Activated T-helper 1 cell treated with anti-CD3 and anti-CD28 coated beads, Interleukin-12 subunit alpha, Interleukin-12 subunit beta, Interleukin-2, Interleukin-4 antibody, amounts not matched to agents 30 ng/mL and 10 ng/mL and 1 ng/mL, durations not matched to agents 14 hours and 24 hours and 36 hours (primary cell): ENCODE data around the gene SPEG. TPM values are rescaled to one million over a fixed set of nuclear protein-coding genes. Genes with fewer than 3 reads are reported as not detected.

Experiments used
- DNase-seq: peaks from one replicate; pipeline ENCODE4 v3.0.0; 2021; ENCODE audit warnings: low spot score
- H3K27ac Mint-ChIP-seq: one replicate; pipeline ENCODE4 v1.8.0; 2021; ENCODE audit warnings: mild to moderate bottlenecking, mixed read lengths
- H3K27me3 Mint-ChIP-seq: one replicate; pipeline ENCODE4 v1.8.0; 2022; ENCODE audit warnings: mild to moderate bottlenecking, moderate library complexity, mixed read lengths; ENCODE audit not compliant: insufficient read depth
- H3K36me3 Mint-ChIP-seq: one replicate; pipeline ENCODE4 v1.8.0; 2021; ENCODE audit warnings: low read depth, mixed read lengths
- H3K4me1 Mint-ChIP-seq: one replicate; pipeline ENCODE4 v1.8.0; 2021; ENCODE audit warnings: low read depth, mixed read lengths
- H3K4me3 Mint-ChIP-seq: one replicate; pipeline ENCODE4 v1.8.0; 2021; ENCODE audit warnings: mild to moderate bottlenecking, moderate library complexity, mixed read lengths
- H3K9me3 Mint-ChIP-seq: one replicate; pipeline ENCODE4 v1.8.0; 2021; ENCODE audit warnings: mixed read lengths
- intact Hi-C: fragments of 100-400 bp; cut with micrococcal nuclease; formaldehyde crosslinking; loops from one replicate; pipeline ENCODE4 v1.15.1; 2024
- total RNA-seq: library from RNA; stranded (reverse); gene quantifications from 2 replicates; pipeline ENCODE4 v1.2.3, GENCODE V29; 2022

SPEG gene
- total RNA-seq, 1 donor from 2014 or later: 0.13 TPM

DNA sequence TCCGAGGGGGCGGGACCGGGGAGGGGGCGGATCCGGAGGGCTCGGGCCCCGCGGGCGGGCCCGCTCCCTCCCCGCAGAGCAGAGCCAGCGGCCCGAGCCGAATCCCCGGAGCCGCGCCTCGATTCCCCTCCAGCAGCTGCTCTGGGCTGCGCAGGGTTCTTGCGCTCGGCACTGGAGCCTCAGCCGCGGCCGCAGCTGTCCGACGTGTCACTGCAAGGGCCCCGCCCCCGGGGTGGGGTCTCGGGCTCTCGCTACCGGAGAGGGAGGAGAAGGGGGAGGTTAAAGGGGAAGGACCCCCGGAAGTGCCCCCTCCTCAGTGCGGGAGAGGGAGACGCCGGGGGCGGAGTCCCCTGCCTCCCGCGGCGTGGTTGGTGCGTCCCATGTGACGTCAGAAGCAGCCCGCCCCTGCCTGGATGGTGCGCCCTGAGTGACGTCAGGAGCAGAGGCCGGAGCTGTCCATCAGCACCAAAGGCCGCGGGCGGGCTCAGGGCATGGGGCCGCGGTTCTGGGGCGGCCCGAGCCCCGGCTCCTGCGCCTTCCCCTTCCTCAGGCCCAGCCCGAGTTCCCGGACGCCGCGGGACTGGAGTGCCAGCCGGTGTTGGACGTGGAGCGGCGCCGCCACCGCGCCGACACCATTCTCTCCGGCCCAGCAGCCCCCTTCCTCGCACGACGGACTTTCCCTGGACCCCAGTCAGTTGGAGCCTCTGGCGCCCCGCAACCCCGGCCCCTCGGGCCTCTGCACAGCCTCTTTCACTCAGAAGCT lies 109.1 kb downstream of the SPEG start, which contains the start of the genes CHPF and TMEM198:
Gene CHPF (minus strand): TSS at position 214 of the 763 bp plus-strand sequence. CDS start 271 bp downstream, outside the sequence.
Gene TMEM198 (plus strand): TSS at position 433 of the 763 bp plus-strand sequence. CDS start 700 bp downstream, outside the sequence.
- intact Hi-C loops: loop anchor here (1.0 to 10.0 kb wide), 12 partner anchors 9 to 1271 kb away; partner anchors contain the start of genes AAMP, DNAJB2, GMPPA and NHEJ1
- Mint-ChIP-seq H3K4me3 (peak within 1 kb of the TSS; percentile 93), H3K36me3 (peaks cover 5% of the 10 kb centered on the region)

DNA sequence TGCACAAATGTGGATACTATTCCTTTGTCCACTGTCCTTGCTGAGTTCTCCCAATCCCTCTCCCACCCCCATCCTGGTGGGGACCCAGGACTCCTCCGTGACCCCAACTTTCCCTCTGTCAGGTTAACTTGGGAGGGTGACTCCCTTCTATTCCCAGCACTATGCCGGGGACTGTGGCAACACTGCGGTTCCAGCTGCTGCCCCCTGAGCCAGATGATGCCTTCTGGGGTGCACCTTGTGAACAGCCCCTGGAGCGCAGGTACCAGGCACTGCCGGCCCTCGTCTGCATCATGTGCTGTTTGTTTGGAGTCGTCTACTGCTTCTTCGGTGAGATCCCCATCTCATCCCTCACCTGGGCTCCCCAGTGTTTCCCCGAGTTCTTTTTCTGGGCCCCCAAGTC lies 109.9 kb downstream of the SPEG start:
- Mint-ChIP-seq H3K27ac (peak overlapping the region; percentile 71), H3K36me3 (peaks cover 5% of the 10 kb centered on the region), H3K9me3 (no peaks in the 10 kb centered on the region), H3K4me3 (peak overlapping the region; percentile 82), H3K27me3 (peaks cover 29% of the 10 kb centered on the region), H3K4me1 (peaks cover 20% of the 10 kb centered on the region)
- intact Hi-C loops: loop anchor here (1.0 to 10.0 kb wide), 5 partner anchors 8 to 1272 kb away; partner anchors contain the start of genes AAMP, PNKD, PTPRN and RNF25
- DNase-seq: no peak

More for the DNA sequence above, 109.1 kb downstream of the SPEG start, which contains the start of the genes CHPF and TMEM198:
- H3K4me1 Mint-ChIP-seq: peaks cover 20% of the 10 kb centered on the region
- peak within 1 kb of the TSS; percentile 85 for H3K27ac Mint-ChIP-seq
- no peaks in the 10 kb centered on the region for H3K9me3 Mint-ChIP-seq
- DNase-seq: peak; percentile 94
- H3K27me3 Mint-ChIP-seq: peaks cover 25% of the 10 kb centered on the region

DNA sequence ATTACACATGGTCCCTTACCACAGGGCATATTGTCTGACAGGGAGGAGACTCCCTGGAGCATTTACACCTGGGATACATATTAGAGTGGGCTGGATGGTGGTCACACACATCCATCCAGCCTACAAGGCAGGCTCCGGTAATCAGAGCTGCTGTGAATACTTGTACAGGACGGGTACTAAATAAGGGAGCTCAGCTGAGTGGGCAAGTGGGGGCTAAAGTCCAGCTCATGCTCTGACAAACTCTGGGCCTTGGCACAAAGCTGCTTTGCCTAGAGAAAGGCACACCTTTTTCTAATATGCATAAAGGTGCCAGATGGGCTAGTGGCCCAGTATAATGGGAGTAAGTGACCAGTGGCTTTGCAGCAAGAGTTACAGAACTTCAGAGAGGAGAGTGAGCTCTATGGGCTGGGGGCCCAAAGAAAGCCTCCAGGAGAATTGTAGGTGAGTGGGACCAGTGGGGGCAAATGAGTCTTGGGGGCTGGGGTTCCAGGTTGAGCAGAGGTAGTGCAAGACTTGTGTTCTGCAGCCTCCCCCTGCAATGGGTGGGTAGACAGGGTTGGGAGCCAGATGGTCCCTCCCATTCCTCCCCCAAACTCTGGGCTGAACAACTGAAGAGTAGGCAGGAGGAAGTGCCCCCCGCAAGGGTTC lies 110.8 kb downstream of the SPEG start:
- no peak for DNase-seq
- Mint-ChIP-seq H3K27ac (no peak overlapping the region), H3K27me3 (peaks cover 29% of the 10 kb centered on the region), H3K36me3 (peaks cover 5% of the 10 kb centered on the region), H3K9me3 (no peaks in the 10 kb centered on the region), H3K4me1 (peaks cover 20% of the 10 kb centered on the region), H3K4me3 (peak overlapping the region; percentile 82)
- intact Hi-C loops: loop anchor here (10.0 kb wide), 1 partner anchor 241 kb away; the partner anchor contains the start of gene PTPRN

DNA sequence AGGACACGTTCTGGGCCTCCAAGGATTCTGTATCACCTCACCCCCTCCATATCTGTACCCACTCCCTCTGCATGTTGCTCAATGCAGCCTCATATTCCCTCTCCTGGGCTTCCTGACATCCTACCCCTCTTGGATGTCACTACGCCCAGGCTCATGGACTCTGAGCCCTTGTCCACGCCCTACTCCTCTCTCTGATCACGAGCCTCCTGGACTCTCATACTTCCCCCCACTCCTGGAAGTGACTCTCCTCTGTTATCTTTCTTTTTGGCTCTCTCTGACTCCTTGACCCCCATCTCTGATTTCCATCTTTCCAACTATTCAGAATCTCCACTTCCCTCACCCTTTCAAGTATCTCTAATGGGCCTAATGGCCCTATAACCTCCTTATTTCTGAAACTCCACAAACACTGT lies 111.3 kb downstream of the SPEG start:
- Mint-ChIP-seq H3K36me3 (peaks cover 3% of the 10 kb centered on the region), H3K9me3 (no peaks in the 10 kb centered on the region), H3K4me3 (no peak overlapping the region), H3K27ac (no peak overlapping the region), H3K4me1 (peaks cover 20% of the 10 kb centered on the region), H3K27me3 (peaks cover 32% of the 10 kb centered on the region)
- intact Hi-C loops: loop anchor here (10.0 kb wide), 1 partner anchor 241 kb away; the partner anchor contains the start of gene PTPRN
- DNase-seq: no peak

DNA sequence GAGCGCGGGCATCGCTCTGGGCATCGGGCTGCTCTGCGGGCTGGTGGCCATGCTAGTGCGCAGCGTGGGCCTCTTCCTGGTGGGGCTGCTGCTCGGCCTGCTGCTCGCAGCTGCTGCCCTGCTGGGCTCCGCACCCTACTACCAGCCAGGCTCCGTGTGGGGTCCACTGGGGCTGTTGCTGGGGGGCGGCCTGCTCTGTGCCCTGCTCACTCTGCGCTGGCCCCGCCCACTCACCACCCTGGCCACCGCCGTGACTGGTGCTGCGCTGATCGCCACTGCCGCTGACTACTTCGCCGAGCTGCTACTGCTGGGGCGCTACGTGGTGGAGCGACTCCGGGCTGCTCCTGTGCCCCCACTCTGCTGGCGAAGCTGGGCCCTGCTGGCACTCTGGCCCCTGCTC lies 113.0 kb downstream of the SPEG start:
- Mint-ChIP-seq H3K27ac (no peak overlapping the region), H3K9me3 (no peaks in the 10 kb centered on the region), H3K4me1 (peaks cover 13% of the 10 kb centered on the region), H3K4me3 (no peak overlapping the region), H3K36me3 (no peaks in the 10 kb centered on the region), H3K27me3 (peaks cover 38% of the 10 kb centered on the region)
- DNase-seq: no peak
- intact Hi-C loops: loop anchor here (10.0 kb wide), 1 partner anchor 243 kb away; the partner anchor contains the start of gene PTPRN

Other genes starting within 250 kb of the SPEG start
- gene ZFAND2B, start 228.1 kb upstream of the SPEG start, total RNA-seq: 35.0 and 41.3 TPM in 2 replicates
- gene ABCB6, start 215.9 kb upstream of the SPEG start, total RNA-seq: 31.9 and 32.9 TPM in 2 replicates
- 55.3 and 57.0 TPM in 2 replicates for gene ATG9A, start 205.2 kb upstream of the SPEG start, total RNA-seq
- gene ANKZF1, start 205.0 kb upstream of the SPEG start, total RNA-seq: 112 and 117 TPM in 2 replicates
- 4.6 and 4.9 TPM in 2 replicates for gene GLB1L, start 189.4 kb upstream of the SPEG start, total RNA-seq
- gene STK16, start 189.4 kb upstream of the SPEG start, total RNA-seq: 30.1 and 30.6 TPM in 2 replicates
- gene TUBA4B, start 181.6 kb upstream of the SPEG start, total RNA-seq: not detected in 2 replicates
- gene TUBA4A, start 180.9 kb upstream of the SPEG start, total RNA-seq: 211 and 217 TPM in 2 replicates
- 40.8 and 45.3 TPM in 2 replicates for gene DNAJB2, start 155.5 kb upstream of the SPEG start, total RNA-seq
- 0.23 TPM in 1 of 2 replicates, not detected in the other for gene PTPRN, start 125.4 kb upstream of the SPEG start, total RNA-seq
- gene RESP18, start 102.1 kb upstream of the SPEG start, total RNA-seq: not detected in 2 replicates
- gene DNPEP, start 46.9 kb upstream of the SPEG start, total RNA-seq: 124 and 128 TPM in 2 replicates
- not detected in 2 replicates for gene DES, start 16.5 kb upstream of the SPEG start, total RNA-seq
- 41.3 and 50.3 TPM in 2 replicates for gene GMPPA, start 64.0 kb downstream of the SPEG start, total RNA-seq
- 0.08 TPM in 1 of 2 replicates, not detected in the other for gene ASIC4, start 79.6 kb downstream of the SPEG start, total RNA-seq
- gene CHPF, start 109.0 kb downstream of the SPEG start, total RNA-seq: 41.3 and 43.4 TPM in 2 replicates
- 2.9 and 3.3 TPM in 2 replicates for gene TMEM198, start 109.2 kb downstream of the SPEG start, total RNA-seq
- 0.21 and 0.24 TPM in 2 replicates for gene OBSL1, start 136.7 kb downstream of the SPEG start, total RNA-seq
- not detected in 2 replicates for gene INHA, start 137.5 kb downstream of the SPEG start, total RNA-seq
- 38.0 and 38.9 TPM in 2 replicates for gene STK11IP, start 163.0 kb downstream of the SPEG start, total RNA-seq
- 0.17 TPM in 1 of 2 replicates, not detected in the other for gene SLC4A3, start 192.8 kb downstream of the SPEG start, total RNA-seq